GM23248 (cell line): ENCODE data around the gene ELF2.

ENCODE experiments used
- EZH2 ChIP-seq: fragments of 200-600 bp; sonication (generic); IDR thresholded peaks from 2 replicates; pipeline ENCODE4 v1.6.1; 2018; ENCODE audit warnings: antibody characterized with exemption, mild to moderate bottlenecking; ENCODE audit not compliant: insufficient read depth, poor library complexity, severe bottlenecking
- EZH2phosphoT487 ChIP-seq: fragments of 200-600 bp; sonication (generic); IDR thresholded peaks from 2 replicates; pipeline ENCODE4 v1.6.1; 2018; ENCODE audit warnings: antibody characterized with exemption, moderate library complexity, mild to moderate bottlenecking, low read depth; ENCODE audit not compliant: insufficient read depth

GRCh38 chr4:139189972-139190371, 13.0 kb upstream of the ELF2 start:
- no peak for TF ChIP-seq EZH2
- TF ChIP-seq EZH2phosphoT487, result no peak
